Endothelial cell of umbilical vein (primary cell): ENCODE measurements around the gene SLC6A9. TPM values are rescaled to one million over a fixed set of nuclear protein-coding genes. Genes with fewer than 3 reads are reported as not detected.

Experiments used
- BruUV-seq: library from RNA; stranded (reverse); fragments of 400-500 nt; replicated peaks from 2 replicates; lab custom pipeline; 2021; lab: Mats Ljungman, UMichigan
- CTCF ChIA-PET: fragments of 300-600, 350-600 bp; sonication (Branson Sonifier 250); formaldehyde crosslinking; loops from one replicate; lab custom pipeline; 2021; ENCODE audit warnings: antibody characterized with exemption, inconsistent platforms; lab: Charles Lee
- POLR2A ChIA-PET: fragments of 300-600, 350-600 bp; sonication (Branson Sonifier 250); formaldehyde crosslinking; loops from one replicate; lab custom pipeline; 2021; ENCODE audit warnings: antibody characterized with exemption, inconsistent platforms; lab: Charles Lee
- DNase-seq: peaks from one replicate; pipeline ENCODE4 v3.0.0-alpha.2; 2011; ENCODE audit warnings: low read depth, low spot score
- FAIRE-seq: peaks from 2 replicates; lab custom pipeline; 2011; peaks lifted over from hg19 to GRCh38; lab: Jason Lieb, UNC
- H2AFZ ChIP-seq: 2 replicates; pipeline ENCODE4 v1.6.0; 2012; ENCODE audit warnings: low read depth, low read length, control low read depth, inconsistent platforms
- H3K27ac ChIP-seq: 2 replicates; pipeline ENCODE4 v1.5.1; 2011; ENCODE audit warnings: low read depth, mild to moderate bottlenecking, control low read depth, low read length, moderate library complexity; ENCODE audit not compliant: insufficient read depth
- H3K27me3 ChIP-seq, 2 experiments: 2 replicates each; pipeline versions ENCODE4 v1.6.0 to v1.6.1; 2011; ENCODE audit warnings: low read length in 2 of 2, mixed read lengths in 1 of 2; ENCODE audit not compliant: control insufficient read depth in 2 of 2, insufficient read depth in 2 of 2
- H3K36me3 ChIP-seq, 2 experiments: 2 replicates in 1 of 2; 3 replicates in 1 of 2; pipeline ENCODE4 v1.5.1; 2011; ENCODE audit warnings: low read length in 2 of 2, mild to moderate bottlenecking in 1 of 2, moderate library complexity in 1 of 2; ENCODE audit not compliant: control insufficient read depth in 2 of 2, insufficient read depth in 2 of 2; ENCODE audit errors: extremely low read depth in 1 of 2
- H3K4me1 ChIP-seq: 3 replicates; pipeline ENCODE4 v1.5.1; 2011; ENCODE audit warnings: mild to moderate bottlenecking, low read length; ENCODE audit not compliant: control insufficient read depth, insufficient read depth; ENCODE audit errors: extremely low read depth
- H3K4me2 ChIP-seq: 2 replicates; pipeline ENCODE4 v1.6.1; 2011; ENCODE audit warnings: low read length, control low read depth, mixed read lengths; ENCODE audit not compliant: insufficient read depth
- H3K4me3 ChIP-seq, 3 experiments: fragments of 200-600 bp in 1 of 3; sonication (generic), shearing (Covaris generic) in 1 of 3; replicated peaks in 1 of 3; 2 replicates each; pipeline ENCODE4 v1.5.1; 2011 to 2016; ENCODE audit warnings: control low read depth in 3 of 3, low read length in 3 of 3, mild to moderate bottlenecking in 2 of 3, inconsistent platforms in 1 of 3, low read depth in 1 of 3, moderate library complexity in 1 of 3; ENCODE audit not compliant: insufficient read depth in 1 of 3
- H3K79me2 ChIP-seq: 2 replicates; pipeline ENCODE4 v1.6.0; 2012; ENCODE audit warnings: low read length, inconsistent platforms; ENCODE audit not compliant: control insufficient read depth, insufficient read depth
- H3K9ac ChIP-seq: replicated peaks from 2 replicates; pipeline ENCODE3; 2011; ENCODE audit warnings: low read length, control low read depth; ENCODE audit not compliant: insufficient read depth; ENCODE audit errors: extremely low read depth
- H3K9me1 ChIP-seq: replicated peaks from 3 replicates; pipeline ENCODE4 v1.6.0; 2011; ENCODE audit warnings: mild to moderate bottlenecking, low read length; ENCODE audit not compliant: control insufficient read depth, insufficient read depth; ENCODE audit errors: extremely low read depth
- H3K9me3 ChIP-seq: replicated peaks from 2 replicates; pipeline ENCODE4 v1.5.1; 2012; ENCODE audit warnings: low read length, inconsistent platforms; ENCODE audit not compliant: control insufficient read depth, insufficient read depth
- H4K20me1 ChIP-seq: replicated peaks from 2 replicates; pipeline ENCODE3; 2011; ENCODE audit warnings: mild to moderate bottlenecking, low read length; ENCODE audit not compliant: control insufficient read depth, insufficient read depth; ENCODE audit errors: extremely low read depth
- EZH2 ChIP-seq: IDR thresholded peaks from 2 replicates; pipeline ENCODE4 v1.6.1; 2012; ENCODE audit warnings: borderline replicate concordance, low read depth, mild to moderate bottlenecking, moderate library complexity, low read length, inconsistent platforms; ENCODE audit not compliant: severe bottlenecking
- FOS ChIP-seq: IDR thresholded peaks from 2 replicates; pipeline ENCODE4 v1.6.1; 2011; ENCODE audit warnings: mild to moderate bottlenecking, low read length, moderate library complexity, borderline replicate concordance; ENCODE audit not compliant: insufficient read depth
- GATA2 ChIP-seq: IDR thresholded peaks from 2 replicates; pipeline ENCODE4 v1.7.0; 2011; ENCODE audit warnings: low read depth, mild to moderate bottlenecking, moderate library complexity, mixed read lengths, low read length; ENCODE audit not compliant: insufficient read length, insufficient read depth
- JUN ChIP-seq: IDR thresholded peaks from 2 replicates; pipeline ENCODE4 v1.6.1; 2011; ENCODE audit warnings: borderline replicate concordance, low read depth; ENCODE audit not compliant: insufficient read length, insufficient read depth
- MYC ChIP-seq: IDR thresholded peaks from one replicate; pipeline ENCODE4 v1.6.1; 2011; ENCODE audit warnings: mild to moderate bottlenecking, low read depth, low read length
- POLR2A ChIP-seq: IDR thresholded peaks from 2 replicates; pipeline ENCODE4 v1.6.1; 2012; ENCODE audit warnings: low read depth, mild to moderate bottlenecking, control low read depth, low read length
- POLR2AphosphoS5 ChIP-seq: IDR thresholded peaks from 2 replicates; pipeline ENCODE4 v1.6.1; 2012; ENCODE audit warnings: low read depth, mild to moderate bottlenecking, control low read depth, low read length, moderate library complexity; ENCODE audit not compliant: insufficient read depth
- dilution Hi-C: fragments of 300-500 bp; cut with MboI; formaldehyde crosslinking; loops from one replicate; pipeline ENCODE4 v1.15.0; 2019; ENCODE audit warnings: low sequenced_read_pairs; ENCODE audit not compliant: extremely low pct_ligation_motif_present
- intact Hi-C: fragments of 100-400 bp; cut with micrococcal nuclease; formaldehyde crosslinking; loops from one replicate; pipeline ENCODE4 v1.10.0; 2022
- polyA plus RNA-seq, 4 experiments: library from polyadenylated mRNA; depleted of rRNA in 3 of 4; stranded (reverse) in 3 of 4; unstranded in 1 of 4; fragments of >200 nt; gene quantifications; 2 replicates each; pipeline versions ENCODE4 v1.2.1 to v1.2.3, GENCODE V29; 2011 to 2012; ENCODE audit warnings: missing spikeins in 1 of 4
- total RNA-seq: library from RNA; stranded (reverse); gene quantifications from 2 replicates; pipeline ENCODE4 v1.2.3, GENCODE V29; 2021

SLC6A9 gene
- total and polyA plus RNA-seq, 2 donors (not counting 3 experiments of a cell fraction or from before 2014, with no cell fraction given), result 0.80 to 1.5 TPM

- intact Hi-C loops, result no loop called here
- no peak for FAIRE-seq
- POLR2A ChIA-PET, result no interaction called here
These were observed 18.2 kb downstream of the SLC6A9 start for GRCh38 chr1:44012941-44013609.

GRCh38 chr1:44012404-44012803 lies 18.9 kb downstream of the SLC6A9 start:
- no peak overlapping the region for H3K4me2 ChIP-seq
- ChIA-PET POLR2A (no interaction called here), CTCF (interaction anchor here (1.0 to 1.6 kb wide), 2 partner anchors 12 to 249 kb away, joined by 3 to 4 read pairs; no protein-coding TSS in a partner anchor)
- BruUV-seq, result no TSS peak
- H3K4me3 ChIP-seq, result no peak overlapping the region
- H3K4me1 ChIP-seq, result no peaks in the 10 kb centered on the region
- H3K27me3 ChIP-seq, result peaks cover 0 to 4% of the 10 kb centered on the region in 2 experiments
- intact Hi-C loops, result no loop called here
- no peak overlapping the region for H3K9ac ChIP-seq
- no peaks in the 10 kb centered on the region for H3K79me2 ChIP-seq
- H3K9me3 ChIP-seq, result no peaks in the 10 kb centered on the region
- no peaks in the 10 kb centered on the region for H4K20me1 ChIP-seq
- no peaks in the 10 kb centered on the region for H3K36me3 ChIP-seq
- H3K9me1 ChIP-seq, result no peaks in the 10 kb centered on the region
- TF ChIP-seq GATA2, result no peak
- TF ChIP-seq MYC, result no peak
- TF ChIP-seq FOS, result no peak
- no peak overlapping the region for H2AFZ ChIP-seq
- H3K27ac ChIP-seq, result no peak overlapping the region
- dilution Hi-C loops, result no loop called here
- DNase-seq (no peak), FAIRE-seq (no peak)

More at GRCh38 chr1:44012941-44013609, 18.2 kb downstream of the SLC6A9 start:
- BruUV-seq, result no TSS peak
- DNase-seq, result no peak
- no peak for TF ChIP-seq JUN
- no peak for TF ChIP-seq GATA2
- no peak for TF ChIP-seq POLR2A
- TF ChIP-seq EZH2, result no peak
- no peak for TF ChIP-seq FOS
- TF ChIP-seq POLR2AphosphoS5, result no peak
- Histone ChIP-seq H3K4me2 (no peak overlapping the region), H3K9me1 (no peaks in the 10 kb centered on the region), H3K4me1 (no peaks in the 10 kb centered on the region), H3K4me3 (no peak overlapping the region), H3K27ac (no peak overlapping the region), H3K27me3 (peaks cover 0 to 4% of the 10 kb centered on the region in 2 experiments), H2AFZ (no peak overlapping the region), H3K79me2 (no peaks in the 10 kb centered on the region), H3K9ac (no peak overlapping the region), H3K9me3 (no peaks in the 10 kb centered on the region), H4K20me1 (no peaks in the 10 kb centered on the region), H3K36me3 (no peaks in the 10 kb centered on the region)
- dilution Hi-C loops, result no loop called here
- CTCF ChIA-PET, result interaction anchor here (0.7 to 1.7 kb wide), 4 partner anchors 10 to 250 kb away, joined by 3 to 5 read pairs (median 4); no protein-coding TSS in a partner anchor
